GM12878 (cell line): ENCODE results near the gene SAMSN1. TPM values are rescaled to one million over a fixed set of nuclear protein-coding genes. Genes with fewer than 3 reads are reported as not detected.

Source experiments
- ATAC-seq: fragments of 200-7000 bp; cut with Tn5 transposase; 3 replicates; pipeline ENCODE4 v1.9.1; 2020; ENCODE audit warnings: mild to moderate bottlenecking, moderate library complexity
- BruUV-seq: library from RNA; stranded (reverse); fragments of 400-500 nt; replicated peaks from 2 replicates; lab custom pipeline; 2021; lab: Mats Ljungman, UMichigan
- CTCF ChIA-PET: fragments of 300-600 bp; sonication (Branson Sonifier 250); formaldehyde crosslinking; extraction: SDS; loops from one replicate; lab custom pipeline; 2021; ENCODE audit warnings: inconsistent platforms; lab: Yijun Ruan, JAX
- POLR2A ChIA-PET: fragments of 350-600 bp; formaldehyde crosslinking; extraction: SDS; loops from one replicate; lab custom pipeline; 2021; ENCODE audit warnings: inconsistent platforms; lab: Charles Lee
- RAD21 ChIA-PET: fragments of 300-600 bp; sonication (Branson Sonifier 250); formaldehyde crosslinking; loops from one replicate; lab custom pipeline; 2023; ENCODE audit warnings: antibody characterized with exemption; ENCODE audit not compliant: unreplicated experiment; lab: Charles Lee
- SMC1A ChIA-PET: fragments of 300-600 bp; sonication (Branson Sonifier 250); formaldehyde crosslinking; loops from one replicate; lab custom pipeline; 2023; ENCODE audit not compliant: unreplicated experiment, uncharacterized antibody; lab: Charles Lee
- DNase-seq: peaks from one replicate; pipeline ENCODE4 v3.0.0-alpha.2; 2011; ENCODE audit warnings: low read depth, low spot score
- FAIRE-seq: peaks from 3 replicates; lab custom pipeline; 2011; peaks lifted over from hg19 to GRCh38; lab: Jason Lieb, UNC
- H2AFZ ChIP-seq: 2 replicates; pipeline ENCODE4 v1.6.0; 2011; ENCODE audit warnings: low read depth, low read length, control low read depth; ENCODE audit not compliant: control insufficient read depth
- H3K27ac ChIP-seq: 2 replicates; pipeline ENCODE4 v1.5.1; 2011; ENCODE audit warnings: control low read depth; ENCODE audit not compliant: control insufficient read depth, insufficient read depth
- H3K27me3 ChIP-seq, 2 experiments: replicated peaks in 1 of 2; 2 replicates each; pipeline versions ENCODE4 v1.6.0 to v1.6.1; 2011; ENCODE audit warnings: low read length in 1 of 2; ENCODE audit not compliant: control insufficient read depth in 2 of 2, insufficient read depth in 2 of 2
- H3K36me3 ChIP-seq, 2 experiments: 2 replicates each; pipeline ENCODE4 v1.5.1; 2011; ENCODE audit warnings: low read length in 1 of 2; ENCODE audit not compliant: control insufficient read depth in 2 of 2, insufficient read depth in 2 of 2
- H3K4me1 ChIP-seq: 2 replicates; pipeline ENCODE4 v1.6.1; 2011; ENCODE audit warnings: mild to moderate bottlenecking, low read length, moderate library complexity, mixed read lengths; ENCODE audit not compliant: control insufficient read depth, insufficient read depth
- H3K4me2 ChIP-seq: 2 replicates; pipeline ENCODE4 v1.6.0; 2011; ENCODE audit warnings: control low read depth; ENCODE audit not compliant: control insufficient read depth, insufficient read depth
- H3K4me3 ChIP-seq: fragments of 200-600 bp; sonication (generic); 2 replicates; pipeline ENCODE4 v1.5.1; 2016
- H3K79me2 ChIP-seq: 2 replicates; pipeline ENCODE4 v1.6.0; 2011; ENCODE audit warnings: low read length; ENCODE audit not compliant: control insufficient read depth, insufficient read depth
- H3K9ac ChIP-seq: 2 replicates; pipeline ENCODE4 v1.8.0; 2011; ENCODE audit warnings: low read length, control low read depth, mixed read lengths; ENCODE audit not compliant: control insufficient read depth, insufficient read depth
- H3K9me3 ChIP-seq: replicated peaks from 3 replicates; pipeline ENCODE4 v1.5.1; 2011; ENCODE audit warnings: mild to moderate bottlenecking, low read length; ENCODE audit not compliant: control insufficient read depth, insufficient read depth
- H4K20me1 ChIP-seq: 2 replicates; pipeline ENCODE4 v1.6.0; 2011; ENCODE audit not compliant: control insufficient read depth, insufficient read depth
- CHD2 ChIP-seq: IDR thresholded peaks from 2 replicates; pipeline ENCODE4 v1.6.1; 2011; ENCODE audit warnings: low read depth, low read length, improper control_type of control experiment, borderline replicate concordance
- EGR1 ChIP-seq, 2 experiments: IDR thresholded peaks; 1 replicate in 1 of 2; 2 replicates in 1 of 2; pipeline ENCODE4 v1.6.1; 2011 to 2012; ENCODE audit warnings: low read depth in 2 of 2, low read length in 2 of 2, borderline replicate concordance in 1 of 2, mild to moderate bottlenecking in 1 of 2, moderate library complexity in 1 of 2
- KAT2A ChIP-seq: conservative IDR thresholded peaks from 2 replicates; pipeline ENCODE4 v1.6.1; 2011; ENCODE audit warnings: low read depth, low read length; ENCODE audit not compliant: control insufficient read depth
- RAD21 ChIP-seq: IDR thresholded peaks from 2 replicates; pipeline ENCODE4 v1.6.1; 2011; ENCODE audit warnings: mild to moderate bottlenecking, low read depth, low read length, moderate library complexity; ENCODE audit not compliant: insufficient read depth
- STAT3 ChIP-seq: IDR thresholded peaks from 2 replicates; pipeline ENCODE4 v1.6.1; 2011; ENCODE audit warnings: low read depth, low read length, improper control_type of control experiment
- TCF7 ChIP-seq: IDR thresholded peaks from 2 replicates; pipeline ENCODE4 v1.6.1; 2014; ENCODE audit warnings: antibody characterized with exemption, borderline replicate concordance
- WRNIP1 ChIP-seq: IDR thresholded peaks from 2 replicates; pipeline ENCODE4 v1.6.1; 2011; ENCODE audit warnings: low read depth, low read length, improper control_type of control experiment, borderline replicate concordance
- WGBS: methylation state at CpG from one replicate; pipeline ENCODE4 v1.1.6; 2016; ENCODE audit warnings: low lambda C conversion rate; ENCODE audit not compliant: insufficient replicate concordance, insufficient coverage; ENCODE audit errors: missing lambda C conversion rate; 5-methylcytosine and 5-hydroxymethylcytosine counted together
- in situ Hi-C: fragments of 300-500 bp; cut with MboI; formaldehyde crosslinking; loops from 9 replicates; pipeline ENCODE4 v1.14.3; 2018; ENCODE audit warnings: mixed read lengths
- intact Hi-C: fragments of 100-400 bp; cut with micrococcal nuclease; formaldehyde crosslinking; loops from one replicate; pipeline ENCODE4 v1.14.2; 2022; ENCODE audit not compliant: unreplicated experiment
- polyA plus RNA-seq, 11 experiments: library from polyadenylated mRNA; depleted of rRNA in 4 of 11; unstranded in 6 of 11; stranded (reverse) in 5 of 11; fragments of >200 nt; fragmentation: Nextera tagmentation in 4 of 11; fragmentation: Illumina TruSeq in 1 of 11; extraction: Ambion mirVana in 4 of 11; extraction: Trizol in 1 of 11; gene quantifications; 1 replicate in 1 of 11; 2 replicates in 10 of 11; pipeline versions ENCODE4 v1.2.1 to v1.2.3, GENCODE V29; 2011 to 2016; ENCODE audit warnings: inconsistent platforms in 2 of 11, missing spikeins in 2 of 11, low read depth in 1 of 11
- total RNA-seq, 4 experiments: library from RNA; depleted of rRNA in 3 of 4; stranded (reverse); fragments of >200 nt in 3 of 4; fragmentation: Illumina TruSeq in 1 of 4; extraction: Trizol in 1 of 4; gene quantifications; 2 replicates each; pipeline versions ENCODE4 v1.2.1 to v1.2.3, GENCODE V29; 2013 to 2021
- TF ChIP-seq, protein P1 (sequence below): fragments of 150-350 bp; IDR thresholded peaks from 2 replicates; pipeline ENCODE4 v1.6.1; 2014; ENCODE audit warnings: mild to moderate bottlenecking, low read depth, low read length

Gene SAMSN1
- total and polyA plus RNA-seq, 10 of the 15 experiments (the other 5 are each of a cell fraction or from before 2014, with no cell fraction given), result 23.2 to 102 (median 44.9) TPM

DNA sequence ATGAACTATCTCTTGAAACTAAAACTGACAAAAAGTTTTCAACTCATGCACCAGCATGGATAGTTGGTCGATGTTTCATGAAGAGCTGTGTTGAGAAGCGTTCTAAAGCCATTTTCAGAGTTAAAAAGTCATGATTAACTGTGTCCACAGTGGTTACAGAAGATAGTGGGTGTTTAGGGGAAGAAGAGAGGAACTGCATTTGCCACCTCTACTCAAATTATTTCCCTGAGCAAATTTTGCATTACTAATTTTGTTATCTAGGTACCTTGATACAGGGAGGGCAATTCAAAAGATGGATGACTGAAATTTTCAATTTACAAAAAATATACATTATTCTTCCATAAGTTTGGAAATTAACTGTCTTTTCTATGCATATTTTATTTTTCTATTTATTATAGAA is 15.5 kb downstream of the SAMSN1 start:
- Histone ChIP-seq H2AFZ (no peak overlapping the region), H3K27ac (no peak overlapping the region), H3K9ac (no peak overlapping the region), H3K4me1 (peaks cover 21% of the 10 kb centered on the region), H3K79me2 (peaks cover 91% of the 10 kb centered on the region), H3K4me3 (no peak overlapping the region), H3K9me3 (peaks cover 2% of the 10 kb centered on the region)
- WGBS, result 53% methylated on average over 2 of the region's 2 CpGs
- ChIA-PET RAD21 (interaction anchor here (2.0 to 4.7 kb wide), 3 partner anchors 12 to 206 kb away, joined by 5 to 29 read pairs (median 6); no protein-coding TSS in a partner anchor), CTCF (no interaction called here)
- FAIRE-seq, result no peak
- in situ Hi-C loops, result loop anchor here (5.0 kb wide), 2 partner anchors 78 to 157 kb away; no protein-coding TSS in a partner anchor
- TF ChIP-seq KAT2A (no peak), WRNIP1 (no peak), EGR1 (IDR thresholded peaks at IDR 0.05; ENCODE audit: borderline replicate concordance in 1 of 2, low read depth in 2 of 2, low read length in 2 of 2) (no peak), TCF7 (no peak), RAD21 (peak; percentile 5; the same call in 1 of the 2 replicates), STAT3 (no peak), CHD2 (no peak)
- TF ChIP-seq, protein P1, sequence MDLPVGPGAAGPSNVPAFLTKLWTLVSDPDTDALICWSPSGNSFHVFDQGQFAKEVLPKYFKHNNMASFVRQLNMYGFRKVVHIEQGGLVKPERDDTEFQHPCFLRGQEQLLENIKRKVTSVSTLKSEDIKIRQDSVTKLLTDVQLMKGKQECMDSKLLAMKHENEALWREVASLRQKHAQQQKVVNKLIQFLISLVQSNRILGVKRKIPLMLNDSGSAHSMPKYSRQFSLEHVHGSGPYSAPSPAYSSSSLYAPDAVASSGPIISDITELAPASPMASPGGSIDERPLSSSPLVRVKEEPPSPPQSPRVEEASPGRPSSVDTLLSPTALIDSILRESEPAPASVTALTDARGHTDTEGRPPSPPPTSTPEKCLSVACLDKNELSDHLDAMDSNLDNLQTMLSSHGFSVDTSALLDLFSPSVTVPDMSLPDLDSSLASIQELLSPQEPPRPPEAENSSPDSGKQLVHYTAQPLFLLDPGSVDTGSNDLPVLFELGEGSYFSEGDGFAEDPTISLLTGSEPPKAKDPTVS, result no peak
- TF ChIP-seq, all 136 proteins: peak for 1
- no peaks in the 10 kb centered on the region for H3K27me3 ChIP-seq
- H3K36me3 ChIP-seq, result no peaks in the 10 kb centered on the region
- no peaks in the 10 kb centered on the region for H4K20me1 ChIP-seq
- DNase-seq, result no peak
- intact Hi-C loops, result loop anchor here (5.0 kb wide), 4 partner anchors 62 to 232 kb away; no protein-coding TSS in a partner anchor
- ChIA-PET SMC1A (interaction anchor here (0.6 to 11.7 kb wide), 5 partner anchors 7 to 258 kb away, joined by 3 to 100 read pairs (median 30); no protein-coding TSS in a partner anchor), POLR2A (no interaction called here)
- H3K4me2 ChIP-seq, result no peak overlapping the region
- no TSS peak for BruUV-seq
- ATAC-seq, result no peak
